AG04450 (cell line): ENCODE results near the gene TMEFF2. TPM values are rescaled to one million over a fixed set of nuclear protein-coding genes. Genes with fewer than 3 reads are reported as not detected.

Experiments used
- CTCF ChIA-PET: fragments of 300-600, 350-600 bp; formaldehyde crosslinking; extraction: SDS; loops from one replicate; lab custom pipeline; 2022; ENCODE audit warnings: antibody characterized with exemption, inconsistent platforms; lab: Charles Lee
- POLR2A ChIA-PET: fragments of 350-600 bp; formaldehyde crosslinking; extraction: SDS; loops from one replicate; lab custom pipeline; 2021; ENCODE audit warnings: antibody characterized with exemption, inconsistent platforms; lab: Yijun Ruan, JAX
- DNase-seq: peaks from one replicate; pipeline ENCODE4 v3.0.0-alpha.2; 2011; ENCODE audit warnings: low read depth, low spot score
- H3K27ac ChIP-seq: one replicate; pipeline ENCODE4 v1.5.1; 2012; ENCODE audit warnings: low read depth, low read length, control low read depth
- H3K27me3 ChIP-seq: one replicate; pipeline ENCODE4 v1.6.0; 2012; ENCODE audit warnings: low read length; ENCODE audit not compliant: control insufficient read depth, insufficient read depth
- H3K4me3 ChIP-seq: 2 replicates; pipeline ENCODE4 v1.5.1; 2011; ENCODE audit warnings: mild to moderate bottlenecking, low read depth, low read length, control low read depth
- H3K9me3 ChIP-seq: 2 replicates; pipeline ENCODE4 v1.5.1; 2012; ENCODE audit warnings: low read length; ENCODE audit not compliant: control insufficient read depth, insufficient read depth
- polyA plus RNA-seq: library from polyadenylated mRNA; depleted of rRNA; stranded (reverse); fragments of >200 nt; gene quantifications from 2 replicates; pipeline ENCODE4 v1.2.3, GENCODE V29; 2011
- TF ChIP-seq, protein P1 (sequence below): IDR thresholded peaks from 2 replicates; pipeline ENCODE4 v1.5.1; 2011; ENCODE audit warnings: low read depth, low read length, control low read depth, inconsistent platforms

Gene TMEFF2
- polyA plus RNA-seq, 1 experiment = 4.1 TPM

GRCh38 chr2:191976436-191976835 lies 218.3 kb downstream of the TMEFF2 start:
- peak; percentile 18 for DNase-seq
- Histone ChIP-seq H3K27ac (no peak overlapping the region), H3K4me3 (no peak overlapping the region), H3K9me3 (no peaks in the 10 kb centered on the region), H3K27me3 (no peaks in the 10 kb centered on the region)
- CTCF ChIA-PET = interaction anchor here (1.0 kb wide), 1 partner anchor 164 kb away, joined by 3 read pairs; no protein-coding TSS in a partner anchor
- POLR2A ChIA-PET = no interaction called here
- TF ChIP-seq, protein P1, sequence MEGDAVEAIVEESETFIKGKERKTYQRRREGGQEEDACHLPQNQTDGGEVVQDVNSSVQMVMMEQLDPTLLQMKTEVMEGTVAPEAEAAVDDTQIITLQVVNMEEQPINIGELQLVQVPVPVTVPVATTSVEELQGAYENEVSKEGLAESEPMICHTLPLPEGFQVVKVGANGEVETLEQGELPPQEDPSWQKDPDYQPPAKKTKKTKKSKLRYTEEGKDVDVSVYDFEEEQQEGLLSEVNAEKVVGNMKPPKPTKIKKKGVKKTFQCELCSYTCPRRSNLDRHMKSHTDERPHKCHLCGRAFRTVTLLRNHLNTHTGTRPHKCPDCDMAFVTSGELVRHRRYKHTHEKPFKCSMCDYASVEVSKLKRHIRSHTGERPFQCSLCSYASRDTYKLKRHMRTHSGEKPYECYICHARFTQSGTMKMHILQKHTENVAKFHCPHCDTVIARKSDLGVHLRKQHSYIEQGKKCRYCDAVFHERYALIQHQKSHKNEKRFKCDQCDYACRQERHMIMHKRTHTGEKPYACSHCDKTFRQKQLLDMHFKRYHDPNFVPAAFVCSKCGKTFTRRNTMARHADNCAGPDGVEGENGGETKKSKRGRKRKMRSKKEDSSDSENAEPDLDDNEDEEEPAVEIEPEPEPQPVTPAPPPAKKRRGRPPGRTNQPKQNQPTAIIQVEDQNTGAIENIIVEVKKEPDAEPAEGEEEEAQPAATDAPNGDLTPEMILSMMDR = no peak

- no peaks in the 10 kb centered on the region for H3K9me3 ChIP-seq
- no peak overlapping the region for H3K4me3 ChIP-seq
- ChIA-PET POLR2A (no interaction called here), CTCF (interaction anchor here (0.6 to 1.1 kb wide), 2 partner anchors 16 to 162 kb away, joined by 3 read pairs; no protein-coding TSS in a partner anchor)
- H3K27ac ChIP-seq = no peak overlapping the region
- TF ChIP-seq, protein P1 = no peak
- H3K27me3 ChIP-seq = no peaks in the 10 kb centered on the region
- DNase-seq = no peak
Measured at GRCh38 chr2:191974676-191975075, 220.1 kb downstream of the TMEFF2 start.

DNA sequence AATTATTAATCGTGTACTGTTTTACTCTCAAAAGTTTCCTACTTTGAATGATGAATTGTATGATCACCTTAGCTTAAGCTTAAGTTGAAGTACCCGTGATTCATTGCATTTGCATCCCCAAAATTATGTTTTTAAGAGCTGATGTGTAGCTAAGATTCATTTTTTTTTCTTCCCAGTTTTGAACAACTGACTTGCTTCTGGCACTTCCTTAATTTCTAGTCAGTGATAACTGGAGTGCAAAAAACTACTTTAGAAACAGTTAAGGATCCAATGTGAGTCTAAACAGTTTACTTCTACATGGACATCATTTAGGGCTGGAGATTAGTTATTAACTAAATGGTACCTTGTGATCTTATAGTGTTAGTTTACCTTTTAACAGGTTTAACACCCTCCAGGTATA lies 223.9 kb downstream of the TMEFF2 start:
- Histone ChIP-seq H3K9me3 (no peaks in the 10 kb centered on the region), H3K4me3 (no peak overlapping the region), H3K27ac (no peak overlapping the region), H3K27me3 (no peaks in the 10 kb centered on the region)
- CTCF ChIA-PET = interaction anchor here (1.6 kb wide), 1 partner anchor 12 kb away, joined by 4 read pairs; no protein-coding TSS in a partner anchor
- POLR2A ChIA-PET = no interaction called here
- no peak for DNase-seq
- TF ChIP-seq, protein P1 = no peak

- Histone ChIP-seq H3K9me3 (no peaks in the 10 kb centered on the region), H3K27me3 (no peaks in the 10 kb centered on the region), H3K4me3 (no peak overlapping the region), H3K27ac (no peak overlapping the region)
- ChIA-PET CTCF (no interaction called here), POLR2A (no interaction called here)
- TF ChIP-seq, protein P1 = no peak
- DNase-seq = no peak
Measured at GRCh38 chr2:191968120-191968519, 226.6 kb downstream of the TMEFF2 start.

DNA sequence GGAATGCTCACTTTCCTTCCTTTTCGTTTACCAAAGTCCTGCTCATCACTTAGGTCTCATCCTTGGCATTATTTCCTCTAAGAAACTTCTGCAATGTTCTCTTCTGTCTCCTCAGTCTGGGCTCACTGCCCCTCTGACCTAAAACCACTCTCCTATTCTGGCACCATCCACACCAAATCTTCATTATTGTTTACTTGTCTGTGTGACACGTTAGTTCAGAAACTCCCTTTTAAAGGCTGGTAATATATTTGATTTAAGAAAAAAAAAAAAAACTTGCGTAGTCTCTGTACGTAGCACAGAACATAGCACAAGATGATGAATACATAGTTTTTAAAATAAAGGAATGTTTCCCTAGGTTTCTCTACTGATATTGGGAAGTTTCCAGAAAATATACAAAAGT lies 229.0 kb downstream of the TMEFF2 start:
- Histone ChIP-seq H3K9me3 (no peaks in the 10 kb centered on the region), H3K27me3 (no peaks in the 10 kb centered on the region), H3K4me3 (no peak overlapping the region), H3K27ac (no peak overlapping the region)
- ChIA-PET CTCF (no interaction called here), POLR2A (no interaction called here)
- DNase-seq = no peak
- TF ChIP-seq, protein P1 = no peak
